Mesothelial cell of epicardium (in vitro differentiated cells): Measurements from ENCODE around the gene CDH4. TPM values are rescaled to one million over a fixed set of nuclear protein-coding genes. Genes with fewer than 3 reads are reported as not detected.

Experiments used
- DNase-seq, 2 experiments: peaks; one replicate each; pipeline ENCODE4 v3.0.0; 2021; ENCODE audit warnings: low spot score in 2 of 2; ENCODE audit not compliant: unreplicated experiment in 2 of 2
- H3K27ac Mint-ChIP-seq: 2 replicates; pipeline ENCODE4 v1.8.0; 2021; ENCODE audit warnings: mixed read lengths
- H3K27me3 Mint-ChIP-seq: 2 replicates; pipeline ENCODE4 v1.8.0; 2021; ENCODE audit warnings: low read depth, mixed read lengths
- H3K36me3 Mint-ChIP-seq: 2 replicates; pipeline ENCODE4 v1.8.0; 2021; ENCODE audit warnings: mixed read lengths
- H3K4me1 Mint-ChIP-seq: 2 replicates; pipeline ENCODE4 v1.8.0; 2021; ENCODE audit warnings: mixed read lengths
- H3K4me3 Mint-ChIP-seq: 2 replicates; pipeline ENCODE4 v1.8.0; 2021; ENCODE audit warnings: mild to moderate bottlenecking, moderate library complexity, mixed read lengths
- H3K9me3 Mint-ChIP-seq: 2 replicates; pipeline ENCODE4 v1.8.0; 2021; ENCODE audit warnings: mixed read lengths
- total RNA-seq: library from RNA; stranded (reverse); gene quantifications from 3 replicates; pipeline ENCODE4 v1.2.1, GENCODE V29; 2021
- TF ChIP-seq, protein P1 (sequence below): fragments of 200-600 bp; sonication (generic); IDR thresholded peaks from one replicate; pipeline ENCODE4 v1.5.0; 2021; ENCODE audit warnings: antibody characterized with exemption; ENCODE audit not compliant: unreplicated experiment

CDH4 gene
- total RNA-seq, 1 donor from 2014 or later: 1.1 TPM

GRCh38 chr20:61573415-61574305, 321.6 kb downstream of the CDH4 start:
- no peaks in the 10 kb centered on the region for H3K4me1 Mint-ChIP-seq
- H3K27ac Mint-ChIP-seq: no peak overlapping the region
- H3K27me3 Mint-ChIP-seq: peaks cover 26% of the 10 kb centered on the region
- DNase-seq: no peak
- no peak overlapping the region for H3K4me3 Mint-ChIP-seq
- no peaks in the 10 kb centered on the region for H3K36me3 Mint-ChIP-seq
- no peaks in the 10 kb centered on the region for H3K9me3 Mint-ChIP-seq
- TF ChIP-seq, protein P1, sequence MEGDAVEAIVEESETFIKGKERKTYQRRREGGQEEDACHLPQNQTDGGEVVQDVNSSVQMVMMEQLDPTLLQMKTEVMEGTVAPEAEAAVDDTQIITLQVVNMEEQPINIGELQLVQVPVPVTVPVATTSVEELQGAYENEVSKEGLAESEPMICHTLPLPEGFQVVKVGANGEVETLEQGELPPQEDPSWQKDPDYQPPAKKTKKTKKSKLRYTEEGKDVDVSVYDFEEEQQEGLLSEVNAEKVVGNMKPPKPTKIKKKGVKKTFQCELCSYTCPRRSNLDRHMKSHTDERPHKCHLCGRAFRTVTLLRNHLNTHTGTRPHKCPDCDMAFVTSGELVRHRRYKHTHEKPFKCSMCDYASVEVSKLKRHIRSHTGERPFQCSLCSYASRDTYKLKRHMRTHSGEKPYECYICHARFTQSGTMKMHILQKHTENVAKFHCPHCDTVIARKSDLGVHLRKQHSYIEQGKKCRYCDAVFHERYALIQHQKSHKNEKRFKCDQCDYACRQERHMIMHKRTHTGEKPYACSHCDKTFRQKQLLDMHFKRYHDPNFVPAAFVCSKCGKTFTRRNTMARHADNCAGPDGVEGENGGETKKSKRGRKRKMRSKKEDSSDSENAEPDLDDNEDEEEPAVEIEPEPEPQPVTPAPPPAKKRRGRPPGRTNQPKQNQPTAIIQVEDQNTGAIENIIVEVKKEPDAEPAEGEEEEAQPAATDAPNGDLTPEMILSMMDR: no peak

DNA sequence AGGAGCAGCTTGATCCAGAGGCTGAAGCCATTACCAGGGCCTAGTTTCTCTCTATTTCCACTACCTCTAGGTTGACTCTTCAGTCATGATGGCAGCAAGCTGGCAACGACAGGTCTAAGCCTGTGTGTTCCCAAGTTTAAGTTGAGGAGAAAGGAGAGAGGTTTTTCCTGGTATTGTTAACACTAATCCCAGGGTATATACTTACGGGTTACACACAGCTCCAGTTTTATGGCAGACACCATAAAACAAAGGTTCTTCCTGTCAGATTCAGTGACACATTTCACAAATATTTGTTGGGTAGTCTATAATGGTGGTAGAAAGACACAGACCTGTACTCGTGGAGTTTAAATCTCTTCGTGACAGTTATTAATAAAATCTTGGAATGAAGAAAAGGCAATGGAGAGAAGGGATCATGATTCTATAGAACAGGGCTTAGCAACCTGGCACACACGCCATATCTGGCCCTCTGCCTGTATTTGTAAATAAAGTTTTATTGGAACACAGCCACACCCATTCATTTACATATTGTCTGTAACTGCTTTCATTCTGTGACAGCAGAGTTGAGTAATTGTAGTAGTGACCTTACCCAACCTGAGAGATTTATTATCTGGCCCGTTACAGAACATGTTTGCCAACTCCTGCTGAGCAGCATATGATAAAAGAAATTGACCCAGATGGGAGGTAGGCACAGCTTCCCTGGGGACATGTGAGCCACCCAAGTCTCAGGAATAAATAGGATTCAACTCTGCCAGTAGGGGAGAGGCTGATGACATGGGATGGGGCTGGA, 323.3 kb downstream of the CDH4 start:
- Mint-ChIP-seq H3K4me1 (no peaks in the 10 kb centered on the region), H3K4me3 (no peak overlapping the region), H3K36me3 (no peaks in the 10 kb centered on the region), H3K9me3 (no peaks in the 10 kb centered on the region), H3K27me3 (peaks cover 24% of the 10 kb centered on the region), H3K27ac (no peak overlapping the region)
- TF ChIP-seq, protein P1: no peak
- DNase-seq: no peak

DNA sequence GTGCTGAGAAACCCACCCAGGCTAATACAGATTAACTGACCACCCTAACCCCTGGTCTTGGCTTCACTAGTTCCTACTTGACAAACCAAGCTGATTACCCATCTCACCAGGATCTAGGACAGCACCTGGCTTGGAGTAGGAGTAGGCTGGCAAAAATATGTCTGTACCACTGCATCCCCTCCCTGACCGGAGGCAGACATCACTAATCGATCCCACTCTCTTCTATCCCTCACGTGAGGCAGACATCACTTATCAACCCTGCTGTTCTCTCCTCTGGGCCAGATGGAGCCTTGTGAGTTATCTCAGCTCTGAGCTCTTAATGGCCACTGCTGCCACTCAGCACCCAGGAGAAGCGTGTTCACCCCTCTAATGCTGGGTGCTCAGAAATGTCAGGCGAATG, 324.3 kb downstream of the CDH4 start:
- H3K4me1 Mint-ChIP-seq: no peaks in the 10 kb centered on the region
- no peak for DNase-seq
- peaks cover 20% of the 10 kb centered on the region for H3K27me3 Mint-ChIP-seq
- H3K4me3 Mint-ChIP-seq: no peak overlapping the region
- no peak overlapping the region for H3K27ac Mint-ChIP-seq
- H3K36me3 Mint-ChIP-seq: no peaks in the 10 kb centered on the region
- TF ChIP-seq, protein P1: no peak
- no peaks in the 10 kb centered on the region for H3K9me3 Mint-ChIP-seq

GRCh38 chr20:61577065-61577464, 325.0 kb downstream of the CDH4 start:
- DNase-seq: no peak
- Mint-ChIP-seq H3K27ac (no peak overlapping the region), H3K27me3 (peaks cover 20% of the 10 kb centered on the region), H3K4me1 (no peaks in the 10 kb centered on the region), H3K9me3 (no peaks in the 10 kb centered on the region), H3K4me3 (no peak overlapping the region), H3K36me3 (no peaks in the 10 kb centered on the region)
- TF ChIP-seq, protein P1: no peak

- no peak for DNase-seq
- TF ChIP-seq, protein P1: no peak
- H3K9me3 Mint-ChIP-seq: no peaks in the 10 kb centered on the region
- no peak overlapping the region for H3K27ac Mint-ChIP-seq
- no peaks in the 10 kb centered on the region for H3K36me3 Mint-ChIP-seq
- H3K4me3 Mint-ChIP-seq: no peak overlapping the region
- H3K27me3 Mint-ChIP-seq: peaks cover 36% of the 10 kb centered on the region
- H3K4me1 Mint-ChIP-seq: no peaks in the 10 kb centered on the region
Observed at GRCh38 chr20:61579908-61580307, 327.8 kb downstream of the CDH4 start.
